D341Med (cell line): ENCODE results near the gene MAGEB3.

ENCODE experiments used
- DNase-seq: peaks from one replicate; pipeline ENCODE4 v3.0.0; 2012; ENCODE audit warnings: low spot score

MAGEB3 gene

DNA sequence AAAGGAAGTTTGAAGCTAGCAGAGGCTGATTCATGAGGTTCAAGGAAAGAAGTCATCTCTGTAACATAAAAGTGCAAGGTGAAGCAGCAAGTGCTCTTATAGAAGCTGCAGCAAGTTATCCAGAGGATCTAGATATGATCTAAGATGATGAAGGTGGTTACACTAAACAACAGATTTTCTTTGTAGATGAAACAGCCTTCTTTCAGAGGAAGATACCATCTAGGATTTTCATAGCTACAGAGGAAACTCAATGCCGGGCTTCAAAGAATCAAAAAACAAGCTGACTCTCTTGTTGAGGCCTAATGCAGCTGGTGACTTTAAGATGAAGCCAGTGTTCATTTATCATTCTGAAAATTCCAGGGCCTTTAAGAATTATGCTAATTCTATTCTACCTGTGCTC lies 50.0 kb downstream of the MAGEB3 start:
- no peak for DNase-seq

GRCh38 chrX:30282527-30282926 lies 52.1 kb downstream of the MAGEB3 start:
- no peak for DNase-seq

- DNase-seq, result no peak
Measured at GRCh38 chrX:30283456-30284200, 53.2 kb downstream of the MAGEB3 start.
